Upper lobe of left lung (tissue), 6 donors: Measurements from ENCODE around the gene PLPPR1. TPM values are rescaled to one million over a fixed set of nuclear protein-coding genes. Genes with fewer than 3 reads are reported as not detected.
"Not testable (repeated sequence)": the region's sequence is repeated elsewhere in the genome, so short reads cannot be mapped to it uniquely, and the experiment has no call there.

ENCODE experiments used
- ATAC-seq, 2 donors: fragments of 200-7000 bp; cut with Tn5 transposase; one replicate each; pipeline ENCODE4 v1.9.1; 2022; ENCODE audit warnings: mild to moderate bottlenecking in 2 of 2, moderate library complexity in 2 of 2; ENCODE audit not compliant: low FRiP score in 2 of 2
- DNase-seq, 2 donors: peaks; one replicate each; pipeline ENCODE4 v3.0.0-alpha.2; 2019 to 2020
- H3K27ac ChIP-seq, 4 donors: fragments of 200-600 bp; sonication (generic); one replicate each; pipeline ENCODE4 v1.5.1; 2016 to 2019
- H3K27me3 ChIP-seq, 4 donors: fragments of 200-600 bp; sonication (generic); one replicate each; pipeline ENCODE4 v1.5.1; 2017 to 2019
- H3K36me3 ChIP-seq, 4 donors: fragments of 200-600 bp; sonication (generic); one replicate each; pipeline ENCODE4 v1.5.1; 2016 to 2019
- H3K4me1 ChIP-seq, 4 donors: fragments of 200-600 bp; sonication (generic); one replicate each; pipeline ENCODE4 v1.5.1; 2018 to 2019
- H3K4me3 ChIP-seq, 4 donors: fragments of 200-600 bp; sonication (generic); one replicate each; pipeline ENCODE4 v1.5.1; 2017 to 2019; ENCODE audit warnings: mild to moderate bottlenecking in 2 of 4, moderate library complexity in 1 of 4
- H3K9me3 ChIP-seq, 4 donors: fragments of 200-600 bp; sonication (generic); one replicate each; pipeline ENCODE4 v1.5.1; 2018 to 2019
- CTCF ChIP-seq, 6 experiments: fragments of 450-650 bp in 4 of 6; fragments of 200-600 bp in 2 of 6; sonication (generic) in 2 of 6; IDR thresholded peaks; one replicate each; pipeline ENCODE4 v1.5.1; 2016 to 2019; ENCODE audit warnings: antibody characterized with exemption in 6 of 6
- EP300 ChIP-seq, 4 donors: sonication (generic); formaldehyde crosslinking; IDR thresholded peaks; one replicate each; pipeline ENCODE4 v1.5.1; 2017; ENCODE audit warnings: antibody characterized with exemption in 4 of 4, control low read depth in 2 of 4
- POLR2A ChIP-seq, 4 donors: fragments of 450-650 bp; IDR thresholded peaks; one replicate each; pipeline ENCODE4 v1.5.1; 2016 to 2017; ENCODE audit warnings: antibody characterized with exemption in 4 of 4, mild to moderate bottlenecking in 2 of 4
- POLR2AphosphoS5 ChIP-seq, 2 donors: sonication (generic); formaldehyde crosslinking; IDR thresholded peaks; one replicate each; pipeline ENCODE4 v1.5.1; 2017; ENCODE audit warnings: antibody characterized with exemption in 2 of 2
- WGBS, 2 donors: methylation state at CpG; one replicate each; pipeline ENCODE4 v1.1.5; 2017 to 2018; 5-methylcytosine and 5-hydroxymethylcytosine counted together
- total RNA-seq, 6 donors: library from RNA; depleted of rRNA in 4 of 6; stranded (reverse); fragments of >200 nt in 4 of 6; gene quantifications; one replicate each; pipeline versions ENCODE4 v1.1.0 to v1.2.1, GENCODE V29; 2016 to 2021
- donor health status: DM: no; HTN: no; CAD: no; lungs with moderate emphysema.
- donor health status: DM: no; HTN: yes; CAD: no; lungs with severe emphysema.

PLPPR1 gene
- total RNA-seq, 6 donors from 2014 or later = 0.44 to 5.1 (median 2.7) TPM; not detected in 1

- TF ChIP-seq POLR2A (IDR thresholded peaks at IDR 0.05) (no peak), POLR2AphosphoS5 (IDR thresholded peaks at IDR 0.05) (no peak), EP300 (IDR thresholded peaks at IDR 0.05) (no peak), CTCF (IDR thresholded peaks at IDR 0.05) (no peak)
- Histone ChIP-seq H3K36me3 (no peaks in the 10 kb centered on the region), H3K4me3 (no peak overlapping the region), H3K27ac (no peak overlapping the region), H3K9me3 (no peaks in the 10 kb centered on the region), H3K4me1 (no peaks in the 10 kb centered on the region), H3K27me3 (no peaks in the 10 kb centered on the region)
- WGBS, 2 donors = 73 to 77% methylated on average over 4 of the region's 4 CpGs
- ATAC-seq = no peak
- no peak for DNase-seq
Measured at GRCh38 chr9:101038488-101038887, 10.0 kb downstream of the PLPPR1 start.

DNA sequence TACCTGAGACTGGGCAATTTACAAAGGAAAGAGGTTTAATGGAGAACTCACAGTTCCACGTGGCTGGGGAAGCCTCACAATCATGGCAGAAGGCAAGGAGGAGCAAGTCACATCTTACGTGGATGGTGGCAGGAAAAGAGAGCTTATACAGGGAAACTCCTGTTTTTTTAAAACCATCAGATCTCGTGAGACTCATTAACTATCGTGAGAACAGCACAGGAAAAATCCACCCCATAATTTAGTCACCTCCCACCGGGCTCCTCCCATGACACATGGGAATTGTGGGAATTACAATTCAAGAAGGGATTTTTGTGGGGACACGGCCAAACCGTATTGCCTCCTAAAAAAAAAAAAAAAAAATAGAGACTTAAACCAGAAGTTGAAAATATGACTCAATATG is 11.1 kb downstream of the PLPPR1 start:
- not testable (repeated sequence) for ATAC-seq
- 79 to 85% methylated on average over 7 of the region's 7 CpGs for WGBS, 2 donors

GRCh38 chr9:101047848-101048397 is 19.4 kb downstream of the PLPPR1 start:
- no peak overlapping the region for H3K4me3 ChIP-seq
- TF ChIP-seq POLR2A (IDR thresholded peaks at IDR 0.05) (no peak), CTCF (IDR thresholded peaks at IDR 0.05) (no peak), EP300 (IDR thresholded peaks at IDR 0.05) (no peak), POLR2AphosphoS5 (IDR thresholded peaks at IDR 0.05) (no peak)
- 86 to 91% methylated on average over 4 of the region's 4 CpGs for WGBS, 2 donors
- no peak for DNase-seq
- no peaks in the 10 kb centered on the region for H3K27me3 ChIP-seq
- H3K36me3 ChIP-seq = no peaks in the 10 kb centered on the region
- no peaks in the 10 kb centered on the region for H3K9me3 ChIP-seq
- ATAC-seq = no peak
- H3K4me1 ChIP-seq = no peaks in the 10 kb centered on the region
- no peak overlapping the region for H3K27ac ChIP-seq

More for the DNA sequence above, 11.1 kb downstream of the PLPPR1 start:
- not testable (repeated sequence) for H3K9me3 ChIP-seq, H3K4me1 ChIP-seq, DNase-seq, H3K4me3 ChIP-seq, H3K36me3 ChIP-seq, H3K27ac ChIP-seq, H3K27me3 ChIP-seq

DNA sequence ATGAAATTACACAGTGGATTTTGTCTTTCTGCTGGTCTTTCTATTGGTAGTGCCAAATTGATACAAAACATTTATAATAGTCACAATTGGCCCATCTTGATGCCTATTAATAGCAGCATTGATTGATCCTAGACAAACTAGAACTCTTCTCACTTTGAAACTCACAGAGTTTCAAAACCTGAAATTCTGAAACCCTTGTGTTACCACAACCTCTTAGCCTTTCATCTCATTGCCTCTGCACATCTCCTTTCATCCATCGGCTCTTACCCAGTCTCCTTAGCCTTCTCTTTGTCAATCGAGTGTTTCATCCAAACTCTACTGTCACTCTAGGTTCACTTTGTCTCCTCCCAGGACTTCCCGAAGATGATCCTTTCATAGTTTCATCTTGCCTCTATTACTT is 22.1 kb downstream of the PLPPR1 start:
- DNase-seq (no peak), ATAC-seq (no peak)
- Histone ChIP-seq H3K27me3 (no peaks in the 10 kb centered on the region), H3K4me3 (no peak overlapping the region), H3K27ac (no peak overlapping the region), H3K4me1 (no peaks in the 10 kb centered on the region), H3K9me3 (no peaks in the 10 kb centered on the region), H3K36me3 (no peaks in the 10 kb centered on the region)
- no peak for TF ChIP-seq EP300 (IDR thresholded peaks at IDR 0.05)
- no peak for TF ChIP-seq CTCF (IDR thresholded peaks at IDR 0.05)
- TF ChIP-seq POLR2AphosphoS5 (IDR thresholded peaks at IDR 0.05) = no peak
- TF ChIP-seq POLR2A (IDR thresholded peaks at IDR 0.05) = no peak
- 80 to 92% methylated on average over 3 of the region's 3 CpGs for WGBS, 2 donors

- H3K27me3 ChIP-seq = no peaks in the 10 kb centered on the region
- H3K36me3 ChIP-seq = no peaks in the 10 kb centered on the region
- H3K4me1 ChIP-seq = no peaks in the 10 kb centered on the region
- DNase-seq (no peak), ATAC-seq (no peak)
- no peaks in the 10 kb centered on the region for H3K9me3 ChIP-seq
- no peak overlapping the region for H3K27ac ChIP-seq
- 47 to 59% methylated on average over 8 of the region's 8 CpGs for WGBS, 2 donors
- H3K4me3 ChIP-seq = no peak overlapping the region
- TF ChIP-seq CTCF (IDR thresholded peaks at IDR 0.05) (no peak), POLR2A (IDR thresholded peaks at IDR 0.05) (no peak), POLR2AphosphoS5 (IDR thresholded peaks at IDR 0.05) (no peak), EP300 (IDR thresholded peaks at IDR 0.05) (no peak)
Measured at GRCh38 chr9:101054657-101055056, 26.1 kb downstream of the PLPPR1 start.
